Activated naive CD4-positive, alpha-beta T cell treated with Interleukin-2 at 50 U/mL for 16 hours (primary cell): ENCODE data around the gene EMX2.
A peak's percentile ranks its signal among the peaks of the same experiment; 100 is the strongest.
"Not testable (repeated sequence)": the region's sequence is repeated elsewhere in the genome, so short reads cannot be mapped to it uniquely, and the experiment has no call there.

Experiments
- DNase-seq: peaks from one replicate; pipeline ENCODE4 v3.0.0-alpha.2; 2020

EMX2 gene

DNA sequence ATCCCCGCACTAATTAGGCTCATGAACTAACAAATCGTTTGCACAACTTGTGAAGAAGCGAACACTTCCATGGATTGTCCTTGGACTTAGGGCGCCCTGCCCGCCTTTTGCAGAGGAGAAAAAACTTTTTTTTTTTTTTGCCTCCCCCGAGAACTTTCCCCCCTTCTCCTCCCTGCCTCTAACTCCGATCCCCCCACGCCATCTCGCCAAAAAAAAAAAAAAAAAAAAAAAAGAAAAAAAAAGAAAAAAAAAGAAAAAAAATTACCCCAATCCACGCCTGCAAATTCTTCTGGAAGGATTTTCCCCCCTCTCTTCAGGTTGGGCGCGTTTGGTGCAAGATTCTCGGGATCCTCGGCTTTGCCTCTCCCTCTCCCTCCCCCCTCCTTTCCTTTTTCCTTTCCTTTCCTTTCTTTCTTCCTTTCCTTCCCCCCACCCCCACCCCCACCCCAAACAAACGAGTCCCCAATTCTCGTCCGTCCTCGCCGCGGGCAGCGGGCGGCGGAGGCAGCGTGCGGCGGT, at the start of gene EMX2:
Gene EMX2 (plus strand): TSS at position 41 of the 519 bp plus-strand sequence. CDS start 522 bp downstream, outside the sequence.
- no peak for DNase-seq

DNA sequence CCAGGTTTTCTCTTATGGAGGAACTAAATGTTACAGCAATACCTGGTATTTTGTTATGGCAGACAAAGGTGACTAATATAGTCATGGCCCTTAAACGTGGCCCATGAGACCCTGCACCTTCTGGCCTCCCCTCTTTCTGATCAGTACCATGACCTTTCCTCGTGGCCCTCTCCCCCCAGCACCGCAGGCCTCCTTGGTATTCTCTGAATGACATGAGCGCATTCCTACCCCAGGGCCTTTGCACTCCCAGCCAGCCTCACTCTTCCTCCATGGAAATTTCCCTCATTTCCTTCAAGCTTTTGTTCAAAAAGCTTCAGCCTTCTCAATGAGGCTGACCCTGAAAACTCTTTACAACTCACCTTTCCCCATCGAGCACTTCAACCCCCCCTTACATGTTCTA, 46.5 kb upstream of the EMX2 start:
- no peak for DNase-seq

DNA sequence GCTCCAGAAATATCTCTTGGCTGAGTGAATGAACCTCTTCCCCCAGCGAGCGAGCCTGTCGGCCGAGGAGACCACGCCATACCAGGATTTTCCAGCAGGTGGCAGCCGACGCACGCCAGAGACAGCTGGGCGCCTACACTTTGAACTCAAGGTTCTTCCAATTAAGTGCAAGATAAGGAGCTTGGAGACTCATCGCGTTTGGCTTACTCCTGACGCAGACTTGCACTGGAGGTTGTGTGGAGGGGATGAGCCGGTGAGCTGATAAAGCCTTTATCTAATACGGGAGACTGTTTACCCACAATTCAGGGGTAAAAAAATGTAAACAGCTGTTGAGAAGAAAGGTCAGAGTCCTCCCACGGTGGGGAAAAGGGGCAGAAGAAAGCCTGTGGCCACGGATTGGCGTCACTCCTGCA, 45.9 kb upstream of the EMX2 start:
- DNase-seq = peak; percentile 73

GRCh38 chr10:117497736-117498135, 44.8 kb upstream of the EMX2 start:
- DNase-seq = no peak

DNA sequence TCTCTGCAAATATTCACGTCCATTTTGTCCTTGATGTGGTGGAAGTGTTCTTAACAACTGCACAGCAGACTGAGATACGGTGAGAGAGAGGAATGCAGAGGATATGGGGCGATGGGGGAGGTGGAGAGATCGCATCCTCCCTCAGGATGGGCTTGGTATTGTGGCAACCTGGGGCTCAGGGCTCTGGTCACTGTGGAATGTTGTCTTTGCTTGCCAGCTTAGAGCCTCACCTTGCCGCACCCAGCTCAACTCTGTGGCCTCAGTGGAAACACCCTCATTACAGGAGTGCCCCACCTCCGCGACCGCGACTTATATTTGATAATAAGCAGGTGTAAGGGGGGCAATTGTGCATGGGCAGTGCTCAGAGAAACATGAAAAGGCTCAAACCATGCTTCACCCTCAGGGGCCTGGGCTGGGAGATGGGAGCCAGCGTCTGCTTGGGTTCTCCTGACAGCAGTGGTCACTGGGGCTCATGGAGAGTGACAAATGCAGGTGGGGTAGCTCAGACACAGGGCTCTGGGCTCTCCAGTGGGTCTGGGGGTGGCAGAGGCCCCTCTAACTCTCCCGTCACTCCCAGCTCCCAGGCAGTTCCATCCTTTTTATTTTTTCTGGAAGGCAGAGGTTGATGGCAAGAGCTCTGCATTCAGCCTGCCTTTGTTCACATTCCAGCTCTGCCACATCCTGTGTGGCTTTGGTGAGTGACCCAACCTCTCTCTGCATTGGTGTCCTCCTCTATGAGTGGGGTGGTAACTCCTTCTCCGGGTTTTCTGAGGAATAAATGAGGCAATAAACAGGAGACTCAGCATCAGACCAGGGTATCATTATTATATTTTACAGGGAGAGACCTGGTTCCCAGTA, 43.1 kb upstream of the EMX2 start:
- no peak for DNase-seq

- DNase-seq = no peak
These were observed 42.1 kb upstream of the EMX2 start for GRCh38 chr10:117500456-117500855.

DNA sequence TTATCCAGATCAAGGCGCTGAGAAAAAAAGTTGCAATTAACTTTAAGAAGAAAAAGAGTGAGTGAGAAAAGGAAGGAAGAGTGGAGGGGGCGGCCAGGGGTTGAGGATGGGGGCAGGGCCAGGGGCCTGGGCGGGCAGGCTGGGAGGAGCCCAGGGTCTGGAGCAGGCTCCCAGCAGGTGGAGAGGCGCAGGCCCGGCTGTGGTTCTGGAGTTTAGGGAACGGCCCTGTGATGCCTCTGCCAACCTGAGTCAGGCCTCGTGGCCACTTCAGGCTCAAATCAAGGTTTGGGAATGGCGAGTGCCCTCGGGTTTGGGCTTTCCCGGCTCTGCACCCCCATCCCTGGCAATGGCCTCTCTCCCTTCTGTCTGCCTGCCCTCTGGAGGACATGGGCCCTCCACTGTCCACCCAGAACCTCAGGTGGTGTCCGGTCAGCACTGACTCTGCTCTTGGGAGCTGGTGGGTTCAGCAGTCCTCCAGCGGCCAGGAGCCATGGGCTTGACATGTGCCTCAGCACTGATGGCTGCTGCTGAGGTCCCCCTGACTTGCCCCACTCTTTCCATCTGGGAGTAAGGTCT, 41.0 kb upstream of the EMX2 start:
- DNase-seq = no peak

DNA sequence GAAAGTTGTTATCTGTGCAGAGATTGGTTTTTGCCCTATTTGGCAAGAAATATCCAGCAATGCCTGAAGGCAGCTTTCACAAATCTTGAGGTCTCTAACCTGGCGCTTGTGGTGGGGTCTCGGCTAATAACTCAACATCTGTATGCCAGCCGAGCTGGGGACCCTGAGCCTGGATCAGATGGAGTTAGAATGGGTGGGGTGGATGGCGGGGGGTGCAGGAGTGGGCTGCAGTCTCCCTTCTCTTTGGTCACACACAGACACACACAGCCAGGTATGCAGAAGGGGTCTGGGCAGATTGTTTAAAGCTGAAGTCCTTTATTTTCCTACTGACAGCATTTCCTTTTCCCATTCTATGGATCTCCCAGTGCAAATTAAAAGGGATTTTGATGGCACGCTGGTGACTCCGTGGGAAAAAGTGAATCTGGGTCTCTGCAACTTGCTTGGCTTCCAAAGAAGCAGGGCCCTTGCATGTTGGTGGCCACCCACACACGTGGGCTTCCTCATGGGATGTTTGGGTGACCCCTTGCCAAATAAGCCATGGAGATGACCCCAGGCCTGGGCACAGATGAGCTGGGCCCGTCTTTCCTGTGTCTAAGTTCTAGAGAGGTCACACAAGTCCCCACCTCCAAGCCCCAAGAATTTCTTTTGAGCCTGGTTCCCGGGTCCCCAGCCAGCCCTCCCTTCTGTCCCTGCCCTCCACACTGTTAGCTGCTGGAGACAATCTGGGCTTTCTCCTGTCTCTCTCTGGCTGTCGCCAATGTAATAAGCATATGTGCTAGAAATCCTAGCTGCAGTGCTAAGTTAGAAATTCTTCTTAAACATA, 39.9 kb upstream of the EMX2 start:
- no peak for DNase-seq

DNA sequence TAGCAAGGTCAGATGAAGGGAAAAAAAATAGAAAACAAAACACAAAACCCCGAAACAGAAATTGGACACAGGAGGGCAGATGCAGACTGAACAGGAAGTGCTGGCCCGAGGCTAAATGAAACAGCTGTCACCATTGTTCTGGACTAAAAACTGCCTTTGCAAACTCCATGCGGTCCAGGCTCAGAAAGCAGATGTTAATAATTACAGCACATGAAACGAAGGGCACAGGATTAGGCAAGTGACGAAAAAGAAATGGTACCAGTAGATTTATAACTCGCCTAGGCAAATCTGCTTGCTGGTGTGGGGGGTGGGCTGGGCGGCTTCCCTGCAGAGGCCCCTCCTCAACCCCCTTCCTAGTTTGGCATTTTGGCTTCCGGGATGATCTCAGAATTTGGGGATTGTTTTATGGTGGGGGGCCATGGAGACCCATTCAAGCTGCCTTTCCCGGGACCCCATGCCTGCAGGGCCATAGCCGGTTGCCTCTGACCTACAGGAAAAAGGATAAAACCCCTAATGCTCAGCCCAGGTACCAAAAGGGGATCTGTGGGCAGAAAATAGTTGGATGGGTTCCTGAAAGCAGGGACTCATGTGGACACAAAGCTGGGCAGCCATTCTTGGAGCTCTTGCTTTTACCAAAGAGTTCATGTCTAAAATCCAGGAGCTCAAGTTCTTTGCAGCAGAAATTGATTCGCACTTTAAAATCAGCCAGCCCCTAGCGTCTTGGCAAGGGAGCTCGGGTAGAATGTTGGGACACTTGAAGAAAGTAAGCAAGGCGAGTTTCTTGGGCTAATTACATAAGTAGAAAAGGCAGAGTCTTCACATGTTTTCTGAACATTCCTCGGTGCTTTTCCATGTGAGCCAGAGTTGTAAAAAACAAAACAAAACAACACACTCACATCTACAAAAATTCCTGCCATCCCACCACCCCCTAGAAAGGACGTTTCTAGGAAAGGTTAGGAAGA, 39.0 kb upstream of the EMX2 start:
- DNase-seq = no peak

GRCh38 chr10:117504562-117504961, 38.0 kb upstream of the EMX2 start:
- DNase-seq = no peak

GRCh38 chr10:117507081-117507480, 35.5 kb upstream of the EMX2 start:
- DNase-seq = not testable (repeated sequence)

- DNase-seq = no peak
These were observed 33.0 kb upstream of the EMX2 start for GRCh38 chr10:117509573-117509972.

- no peak for DNase-seq
These were observed 30.8 kb upstream of the EMX2 start for GRCh38 chr10:117511601-117512390.

GRCh38 chr10:117514971-117515370, 27.6 kb upstream of the EMX2 start:
- no peak for DNase-seq

GRCh38 chr10:117516681-117517080, 25.9 kb upstream of the EMX2 start:
- no peak for DNase-seq

DNA sequence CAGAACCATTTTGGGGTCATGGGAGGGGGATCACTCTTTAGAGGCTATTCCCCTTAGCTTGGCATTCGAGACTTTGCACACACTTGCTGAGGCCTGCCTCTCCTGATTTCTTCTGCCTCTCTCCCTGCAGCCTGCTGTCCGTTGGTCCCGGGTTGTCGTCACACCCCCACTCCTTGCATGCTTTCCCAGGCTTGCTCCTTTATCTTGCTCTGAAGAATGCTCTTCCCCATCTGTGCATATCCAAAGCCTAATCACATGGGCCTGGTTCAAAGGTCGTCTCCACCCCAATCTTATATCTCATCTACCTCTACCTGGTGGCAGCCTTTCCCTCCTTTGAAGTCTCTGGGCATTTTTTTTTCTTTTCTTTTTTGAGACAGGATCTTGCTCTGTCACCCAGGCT, 24.3 kb upstream of the EMX2 start:
- DNase-seq = no peak

DNA sequence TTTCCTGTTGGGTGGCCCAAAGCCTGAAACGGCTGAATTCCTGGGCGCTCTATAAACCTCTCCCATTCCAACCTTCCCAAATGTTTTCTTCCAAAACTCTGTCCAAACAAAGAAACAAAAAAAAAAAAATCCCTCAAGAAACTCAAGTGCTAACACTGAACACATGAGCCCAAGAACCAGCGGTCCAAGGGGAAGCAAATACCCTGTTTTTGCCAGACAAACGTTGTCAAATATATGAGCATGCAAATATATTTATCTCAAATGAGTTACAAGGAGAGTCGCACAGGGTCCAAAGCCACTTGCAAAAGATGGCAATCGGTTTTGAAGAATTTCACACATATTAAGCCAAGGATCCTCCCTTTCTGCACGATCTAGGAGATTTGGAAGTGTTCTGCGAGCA, 23.3 kb upstream of the EMX2 start:
- no peak for DNase-seq

DNA sequence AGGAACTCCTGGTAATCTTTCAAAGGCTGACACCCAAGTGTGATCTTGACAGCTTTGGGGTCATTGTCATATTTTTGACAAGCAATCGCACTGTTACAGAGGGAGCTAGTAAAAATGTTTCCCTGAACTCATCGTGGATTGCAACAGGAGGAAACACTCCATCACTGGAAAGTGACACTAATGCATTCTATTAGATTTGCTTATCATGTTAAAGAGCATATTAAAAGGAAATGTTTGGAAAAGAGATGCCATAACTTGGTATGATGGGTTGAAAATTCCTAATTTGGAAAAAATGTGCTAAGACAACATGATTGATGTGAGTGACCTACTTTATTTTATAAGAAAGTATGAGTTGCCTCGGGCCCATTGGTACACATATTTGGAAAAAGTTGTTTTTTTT, 22.7 kb upstream of the EMX2 start:
- DNase-seq = no peak

DNA sequence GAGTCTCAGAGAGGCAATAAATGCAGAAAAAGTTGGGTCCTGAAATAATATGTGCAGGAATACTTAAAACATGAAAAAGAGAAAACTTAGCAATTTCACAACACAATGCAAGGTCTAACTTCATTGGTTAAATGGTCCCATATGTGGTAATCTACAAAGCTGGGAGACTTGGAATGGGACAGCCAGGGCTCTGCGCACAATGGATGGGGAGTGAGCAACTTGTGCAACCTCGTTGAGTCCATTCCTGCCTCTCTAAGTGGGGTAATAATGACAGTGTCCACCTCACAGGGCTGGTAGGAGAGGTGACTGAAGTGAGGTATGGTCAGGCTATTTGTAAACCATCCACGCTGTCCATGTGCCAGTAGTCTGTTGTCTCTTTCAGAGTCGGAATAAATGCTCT, 11.8 kb upstream of the EMX2 start:
- DNase-seq = no peak

- DNase-seq = no peak
These were observed 11.1 kb upstream of the EMX2 start for GRCh38 chr10:117531371-117532002.

DNA sequence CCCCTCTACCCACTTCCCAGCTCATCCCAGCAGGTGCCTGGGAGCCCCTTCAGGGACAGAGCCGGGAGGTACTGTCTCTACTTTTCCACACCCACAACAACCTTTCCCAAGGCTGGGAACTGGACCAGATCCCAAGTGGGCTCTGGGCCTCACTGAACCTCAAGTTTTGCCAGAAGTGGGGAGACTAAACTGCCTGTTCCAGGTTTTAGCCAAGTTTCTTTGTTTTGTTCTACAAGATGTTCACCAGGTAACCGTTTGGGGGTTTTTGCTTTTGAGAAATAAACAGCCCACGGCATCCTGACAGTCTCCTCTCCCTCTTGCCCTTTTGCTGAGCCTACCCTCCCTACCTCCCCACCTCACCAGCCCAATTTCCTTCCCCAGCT, 10.6 kb upstream of the EMX2 start:
- DNase-seq = no peak
